Measurements from ENCODE around the gene IGF1R. TPM values are rescaled to one million over a fixed set of nuclear protein-coding genes. Genes with fewer than 3 reads are reported as not detected.

IGF1R gene
- total RNA-seq, 2 donors from 2014 or later: 115 to 119 TPM

- Mint-ChIP-seq H3K36me3 (ENCODE audit: low read depth) (peaks cover 83% of the 10 kb centered on the region), H3K4me3 (no peak overlapping the region), H3K27me3 (ENCODE audit: insufficient read depth) (no peaks in the 10 kb centered on the region), H3K9me3 (peaks cover 20% of the 10 kb centered on the region), H3K27ac (no peak overlapping the region), H3K4me1 (no peaks in the 10 kb centered on the region)
- Histone ChIP-seq H3K4me3 (ENCODE audit: low read length) (no peak overlapping the region), H3K27me3 (ENCODE audit: control insufficient read depth, insufficient read depth, low read length, poor library complexity, severe bottlenecking) (no peaks in the 10 kb centered on the region), H3K4me1 (ENCODE audit: control insufficient read depth, insufficient read depth, low read length) (no peaks in the 10 kb centered on the region), H3K27ac (ENCODE audit: low read depth, low read length) (no peak overlapping the region), H3K36me3 (ENCODE audit: control insufficient read depth, insufficient read depth, low read length) (peaks cover 93% of the 10 kb centered on the region), H3K9ac (ENCODE audit: extremely low read depth, low read length, poor library complexity, severe bottlenecking) (no peak overlapping the region), H3K9me3 (ENCODE audit: control insufficient read depth, low read length) (peaks cover 15% of the 10 kb centered on the region)
- no peak for TF ChIP-seq CTCF (conservative IDR thresholded peaks at IDR 0.05)
- 90 to 100% methylated on average over 3 to 11 of the region's 11 CpGs for WGBS, 2 experiments (ENCODE audit: insufficient coverage in 1 of 2, insufficient read length in 1 of 2)
- no peak for DNase-seq
These were observed 309.7 kb downstream of the IGF1R start for GRCh38 chr15:98958076-98958475.

- Histone ChIP-seq H3K36me3 (ENCODE audit: control insufficient read depth, insufficient read depth, low read length) (peaks cover 94% of the 10 kb centered on the region), H3K9ac (ENCODE audit: extremely low read depth, low read length, poor library complexity, severe bottlenecking) (no peak overlapping the region), H3K4me3 (ENCODE audit: low read length) (no peak overlapping the region), H3K9me3 (ENCODE audit: control insufficient read depth, low read length) (peaks cover 15% of the 10 kb centered on the region), H3K27ac (ENCODE audit: low read depth, low read length) (no peak overlapping the region), H3K4me1 (ENCODE audit: control insufficient read depth, insufficient read depth, low read length) (no peaks in the 10 kb centered on the region), H3K27me3 (ENCODE audit: control insufficient read depth, insufficient read depth, low read length, poor library complexity, severe bottlenecking) (no peaks in the 10 kb centered on the region)
- no peaks in the 10 kb centered on the region for H3K4me1 Mint-ChIP-seq
- DNase-seq: no peak
- no peak overlapping the region for H3K4me3 Mint-ChIP-seq
- no peaks in the 10 kb centered on the region for H3K27me3 Mint-ChIP-seq (ENCODE audit: insufficient read depth)
- peaks cover 86% of the 10 kb centered on the region for H3K36me3 Mint-ChIP-seq (ENCODE audit: low read depth)
- WGBS, 2 experiments (ENCODE audit: insufficient coverage in 1 of 2, insufficient read length in 1 of 2): 92 to 99% methylated on average over 17 to 22 of the region's 22 CpGs
- no peak overlapping the region for H3K27ac Mint-ChIP-seq
- TF ChIP-seq CTCF (conservative IDR thresholded peaks at IDR 0.05): no peak
- H3K9me3 Mint-ChIP-seq: peaks cover 20% of the 10 kb centered on the region
These were observed 310.7 kb downstream of the IGF1R start for GRCh38 chr15:98958918-98959639.

- peaks cover 82% of the 10 kb centered on the region for H3K36me3 Mint-ChIP-seq (ENCODE audit: low read depth)
- no peak overlapping the region for H3K27ac Mint-ChIP-seq
- DNase-seq: no peak
- H3K4me3 Mint-ChIP-seq: no peak overlapping the region
- H3K27me3 ChIP-seq (ENCODE audit: control insufficient read depth, insufficient read depth, low read length, poor library complexity, severe bottlenecking): no peaks in the 10 kb centered on the region
- H3K4me1 ChIP-seq (ENCODE audit: control insufficient read depth, insufficient read depth, low read length): no peaks in the 10 kb centered on the region
- H3K4me1 Mint-ChIP-seq: no peaks in the 10 kb centered on the region
- no peak overlapping the region for H3K4me3 ChIP-seq (ENCODE audit: low read length)
- H3K27me3 Mint-ChIP-seq (ENCODE audit: insufficient read depth): no peaks in the 10 kb centered on the region
- no peak overlapping the region for H3K27ac ChIP-seq (ENCODE audit: low read depth, low read length)
- no peak for TF ChIP-seq CTCF (conservative IDR thresholded peaks at IDR 0.05)
- H3K9me3 ChIP-seq (ENCODE audit: control insufficient read depth, low read length): peaks cover 15% of the 10 kb centered on the region
- peaks cover 89% of the 10 kb centered on the region for H3K36me3 ChIP-seq (ENCODE audit: control insufficient read depth, insufficient read depth, low read length)
- WGBS, 2 experiments (ENCODE audit: insufficient coverage in 1 of 2, insufficient read length in 1 of 2): 94 to 100% methylated on average over 2 of the region's 3 CpGs
- peaks cover 20% of the 10 kb centered on the region for H3K9me3 Mint-ChIP-seq
- H3K9ac ChIP-seq (ENCODE audit: extremely low read depth, low read length, poor library complexity, severe bottlenecking): no peak overlapping the region
These were observed 311.3 kb downstream of the IGF1R start for GRCh38 chr15:98959640-98960007.
